ENCODE measurements around the gene RNF150.
A peak's percentile ranks its signal among the peaks of the same experiment; 100 is the strongest.

DNA sequence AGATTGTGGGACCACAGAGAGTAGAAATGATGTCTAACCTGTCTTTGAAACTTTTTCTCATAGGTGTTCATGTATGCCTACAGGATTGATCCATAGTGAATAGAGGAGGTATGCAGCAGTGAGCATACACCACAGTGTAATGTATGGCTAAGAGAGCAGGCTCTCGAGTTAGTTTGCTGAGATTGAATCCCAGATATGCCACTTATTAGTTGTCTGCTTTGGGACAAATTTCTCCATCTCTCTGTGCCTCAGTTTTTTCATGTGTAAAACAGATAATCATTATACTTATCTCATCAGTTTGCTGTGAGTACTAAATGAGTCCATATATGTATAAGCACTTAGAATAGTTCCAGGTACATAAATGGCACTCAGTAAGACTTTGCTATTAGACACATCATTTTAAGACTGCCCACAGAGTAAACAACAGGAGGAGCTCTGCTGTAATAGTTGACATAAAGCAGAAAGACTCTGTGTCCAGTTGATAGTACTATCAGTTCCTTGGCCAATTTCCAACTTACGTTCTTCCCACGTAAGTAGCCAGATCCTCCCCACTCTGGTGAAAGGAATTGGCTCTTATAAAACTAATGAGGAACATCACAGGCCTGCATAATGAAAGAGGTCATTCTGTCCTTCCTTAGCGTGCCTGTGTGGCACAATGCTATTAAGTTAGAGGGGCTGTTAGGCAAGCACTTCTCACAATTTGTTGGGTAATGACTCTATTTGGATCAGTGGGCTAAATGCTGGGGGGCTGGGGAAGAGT lies 20.7 kb upstream of the RNF150 start:
- TF ChIP-seq GATA3 (IDR thresholded peaks at IDR 0.05; ENCODE audit: low read depth, low read length) = peak; percentile 83
- TF ChIP-seq GATA2 (IDR thresholded peaks at IDR 0.05; ENCODE audit: low read depth, low read length) = peak; percentile 61; the same call in 1 of the 2 replicates

Data from SH-SY5Y (cell line).